GM12891 (cell line): ENCODE data around the gene NTN3.
"Not testable (repeated sequence)": the region's sequence is repeated elsewhere in the genome, so short reads cannot be mapped to it uniquely, and the experiment has no call there.

Experiments
- DNase-seq: peaks from one replicate; pipeline ENCODE4 v3.0.0; 2011; ENCODE audit warnings: low spot score; ENCODE audit not compliant: insufficient read length
- FAIRE-seq: peaks from 2 replicates; lab custom pipeline; 2011; peaks lifted over from hg19 to GRCh38; lab: Jason Lieb, UNC
- PAX5 ChIP-seq: IDR thresholded peaks from 2 replicates; pipeline ENCODE4 v1.6.1; 2011; ENCODE audit warnings: low read length, moderate library complexity, mild to moderate bottlenecking; ENCODE audit not compliant: insufficient read depth, severe bottlenecking
- POLR2A ChIP-seq: IDR thresholded peaks from 2 replicates; pipeline ENCODE4 v1.6.1; 2011; ENCODE audit warnings: low read depth, low read length, control low read depth
- POLR2AphosphoS5 ChIP-seq: IDR thresholded peaks from 2 replicates; pipeline ENCODE4 v1.6.1; 2011; ENCODE audit warnings: low read depth, low read length, control low read depth
- POU2F2 ChIP-seq: IDR thresholded peaks from 2 replicates; pipeline ENCODE4 v1.6.1; 2011; ENCODE audit warnings: low read depth, mild to moderate bottlenecking, control low read depth, low read length, moderate library complexity
- SPI1 ChIP-seq: IDR thresholded peaks from 2 replicates; pipeline ENCODE4 v1.6.1; 2011; ENCODE audit warnings: low read depth, low read length, control low read depth
- TAF1 ChIP-seq: IDR thresholded peaks from 2 replicates; pipeline ENCODE4 v1.6.1; 2011; ENCODE audit warnings: low read depth, low read length, control low read depth

Gene NTN3

GRCh38 chr16:2429034-2429770 lies 41.9 kb upstream of the NTN3 start, which contains the start of gene CCNF:
Gene CCNF, plus strand, starts transcription at chr16:2429447. Its CDS starts 35 bp downstream, at chr16:2429482.
- FAIRE-seq (peak; percentile 98), DNase-seq (peak; percentile 99)
- no peak for TF ChIP-seq POU2F2
- TF ChIP-seq POLR2AphosphoS5 = no peak
- no peak for TF ChIP-seq SPI1
- TF ChIP-seq POLR2A = no peak
- TF ChIP-seq PAX5 = no peak
- no peak for TF ChIP-seq TAF1

DNA sequence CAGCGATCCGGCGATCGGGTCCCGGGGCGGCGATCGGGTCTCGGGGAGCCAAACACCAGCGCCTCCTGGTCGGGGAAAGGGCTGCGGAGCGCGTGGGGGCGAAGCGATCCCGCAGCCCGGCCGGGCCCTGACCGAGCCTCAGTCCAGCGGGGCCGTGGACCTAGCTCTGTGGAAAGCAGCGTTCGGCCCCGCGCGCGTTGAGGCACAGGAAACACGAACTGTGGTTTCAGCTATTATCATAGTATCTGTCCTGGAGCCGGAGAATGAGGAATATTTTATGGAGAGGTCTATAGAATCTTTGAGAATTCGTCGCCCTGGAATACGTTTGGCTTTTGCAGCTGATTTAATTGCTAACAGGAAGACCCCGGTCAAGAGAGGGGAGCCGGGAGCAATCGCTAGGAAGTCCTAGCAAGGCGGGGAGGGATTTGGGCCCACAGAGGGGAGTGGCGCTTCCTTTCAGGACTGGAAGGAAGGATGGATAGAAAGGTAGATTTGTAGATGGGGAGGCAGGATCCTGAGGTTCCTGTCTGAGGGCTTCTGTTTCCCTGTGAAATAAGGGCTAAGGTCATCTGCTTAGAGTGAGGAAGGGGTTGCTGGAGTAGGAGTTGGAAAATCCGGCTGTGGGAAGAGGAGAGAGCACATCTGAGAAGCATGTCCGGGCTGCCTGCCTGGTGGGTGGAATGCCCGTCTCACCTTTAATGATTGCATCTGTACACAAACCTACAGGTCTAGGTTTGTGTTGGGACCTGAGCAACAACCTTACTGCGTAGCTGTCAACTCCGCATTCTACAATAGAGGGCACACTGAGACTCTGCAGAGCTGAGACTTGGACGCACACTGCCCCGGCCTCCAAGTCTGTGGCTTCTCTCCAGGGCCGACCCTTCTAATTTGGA lies 41.1 kb upstream of the NTN3 start:
- DNase-seq = no peak
- TF ChIP-seq PAX5 (no peak), POLR2A (no peak), SPI1 (no peak), TAF1 (no peak), POLR2AphosphoS5 (no peak), POU2F2 (no peak)
- FAIRE-seq = peak; percentile 87

GRCh38 chr16:2432286-2432685 lies 38.8 kb upstream of the NTN3 start:
- TF ChIP-seq POLR2AphosphoS5 = no peak
- TF ChIP-seq SPI1 = no peak
- no peak for TF ChIP-seq PAX5
- TF ChIP-seq TAF1 = no peak
- no peak for TF ChIP-seq POU2F2
- no peak for TF ChIP-seq POLR2A
- DNase-seq (no peak), FAIRE-seq (no peak)

- TF ChIP-seq POLR2A (no peak), PAX5 (no peak), TAF1 (no peak), POU2F2 (no peak), SPI1 (no peak), POLR2AphosphoS5 (no peak)
- DNase-seq (no peak), FAIRE-seq (no peak)
These were observed 38.1 kb upstream of the NTN3 start for GRCh38 chr16:2432801-2433505.

- not testable (repeated sequence) for FAIRE-seq, DNase-seq
These were observed 35.9 kb upstream of the NTN3 start for GRCh38 chr16:2435236-2435635.

DNA sequence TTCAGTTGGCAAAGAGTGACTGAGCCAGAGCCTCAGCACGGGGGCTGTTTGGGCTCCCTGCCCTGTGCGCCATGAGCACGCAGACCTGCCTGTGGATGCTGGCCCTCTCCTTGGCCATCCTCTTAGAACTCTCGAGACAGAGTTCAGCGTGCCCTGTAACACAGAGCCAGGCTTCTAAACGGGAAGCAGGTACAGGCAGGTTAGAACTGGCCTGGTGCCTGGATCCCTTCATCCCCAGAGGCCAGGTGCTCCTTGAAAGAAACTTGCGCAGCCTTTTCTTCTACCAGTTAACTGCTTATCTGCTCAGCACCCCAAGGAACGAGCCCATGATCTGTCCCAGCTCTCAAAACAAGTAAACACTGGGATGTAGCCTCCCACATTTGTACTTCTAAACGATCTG lies 35.0 kb upstream of the NTN3 start:
- no peak for FAIRE-seq
- DNase-seq = no peak

DNA sequence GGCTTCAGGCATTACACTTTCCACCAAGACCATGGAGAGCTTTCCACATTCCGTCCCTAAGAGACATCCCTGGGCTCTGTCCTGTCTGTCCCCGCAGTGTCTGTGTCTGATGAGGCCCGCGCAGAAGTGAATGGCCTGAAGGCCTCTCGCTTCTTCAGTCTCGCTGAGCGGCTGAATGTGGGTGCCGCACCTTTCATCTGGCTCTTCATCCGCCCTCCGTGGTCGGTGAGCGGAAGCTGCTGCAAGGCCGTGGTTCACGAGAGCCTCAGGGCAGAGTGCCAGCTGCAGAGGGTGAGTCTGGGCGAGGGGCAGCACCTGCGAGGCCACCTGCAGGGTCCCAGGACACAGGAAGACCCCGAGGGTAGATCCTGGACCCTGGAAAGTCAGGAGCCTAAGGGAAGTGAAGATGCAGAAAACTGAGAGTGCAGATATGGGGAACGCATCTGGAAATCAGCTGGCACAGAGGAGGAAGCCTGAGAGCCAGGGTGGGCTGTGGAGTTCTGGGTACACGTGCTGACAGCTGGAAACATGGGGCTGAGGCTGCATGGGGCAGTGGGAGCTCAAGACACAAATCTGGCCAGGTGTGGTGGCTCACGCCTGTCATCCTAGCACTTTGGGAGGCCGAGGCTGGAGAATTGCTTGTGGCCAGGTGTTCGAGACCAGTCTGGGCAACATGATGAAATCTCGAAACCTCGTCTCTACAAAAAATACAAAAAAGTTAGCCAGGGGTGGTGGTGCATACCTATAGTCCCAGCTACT lies 33.9 kb upstream of the NTN3 start:
- DNase-seq (no peak), FAIRE-seq (no peak)
- TF ChIP-seq POLR2AphosphoS5 (no peak; the same call in 1 of the 2 replicates), SPI1 (no peak), PAX5 (no peak), POLR2A (no peak), TAF1 (no peak), POU2F2 (no peak)

More for the DNA sequence above, 35.0 kb upstream of the NTN3 start:
- TF ChIP-seq PAX5 = no peak
- TF ChIP-seq POU2F2 = no peak
- no peak for TF ChIP-seq POLR2A
- no peak for TF ChIP-seq SPI1

DNA sequence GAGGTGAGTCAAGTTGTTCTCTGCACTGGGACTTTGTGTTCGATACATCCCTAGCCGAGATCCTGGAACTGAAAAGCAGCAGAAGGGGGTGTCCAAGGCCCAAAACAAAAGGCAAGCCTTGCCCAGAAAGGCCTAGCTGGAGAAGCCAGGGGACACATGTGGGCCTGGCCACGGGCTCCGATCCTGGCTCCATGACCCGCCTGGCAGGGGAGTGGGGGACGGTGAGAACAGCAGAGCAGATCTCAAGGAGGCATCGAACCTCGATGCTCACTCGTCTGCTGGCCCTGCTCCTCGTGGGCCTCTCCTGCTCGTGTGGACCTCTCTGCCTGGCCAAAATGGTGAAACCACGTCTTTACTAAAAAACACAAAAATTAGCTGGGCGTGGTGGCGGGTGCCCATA lies 33.0 kb upstream of the NTN3 start:
- TF ChIP-seq POU2F2 (no peak), TAF1 (no peak), POLR2A (no peak), SPI1 (no peak), PAX5 (no peak), POLR2AphosphoS5 (no peak)
- FAIRE-seq (no peak), DNase-seq (no peak)
